GM19023 (cell line): ENCODE data around the gene MGAT1.
"Not testable (repeated sequence)": the region's sequence is repeated elsewhere in the genome, so short reads cannot be mapped to it uniquely, and the experiment has no call there.

Experiments
- ATAC-seq: cut with Tn5 transposase; IDR thresholded peaks from one replicate; pipeline ENCODE4 v1.9.1; 2021; ENCODE audit warnings: mild to moderate bottlenecking, moderate library complexity; ENCODE audit not compliant: unreplicated experiment

Gene MGAT1

GRCh38 chr5:180786531-180787398 lies 15.8 kb downstream of the MGAT1 start:
- ATAC-seq, result no peak

- no peak for ATAC-seq
Measured at GRCh38 chr5:180785794-180786221, 16.8 kb downstream of the MGAT1 start.

- ATAC-seq, result no peak
Measured at GRCh38 chr5:180785121-180785781, 17.4 kb downstream of the MGAT1 start.

GRCh38 chr5:180784497-180785097 lies 18.0 kb downstream of the MGAT1 start:
- ATAC-seq, result peak; percentile 69

GRCh38 chr5:180783340-180784052 lies 19.1 kb downstream of the MGAT1 start:
- ATAC-seq, result no peak

GRCh38 chr5:180782748-180783147 lies 19.9 kb downstream of the MGAT1 start:
- no peak for ATAC-seq

- not testable (repeated sequence) for ATAC-seq
Measured at GRCh38 chr5:180781900-180782326, 20.7 kb downstream of the MGAT1 start.

GRCh38 chr5:180779985-180780610 lies 22.5 kb downstream of the MGAT1 start:
- ATAC-seq, result no peak

- ATAC-seq, result no peak
Measured at GRCh38 chr5:180777475-180777874, 25.1 kb downstream of the MGAT1 start.

GRCh38 chr5:180776376-180776775 lies 26.2 kb downstream of the MGAT1 start:
- no peak for ATAC-seq

- ATAC-seq, result no peak
Measured at GRCh38 chr5:180775624-180776023, 27.0 kb downstream of the MGAT1 start.

- no peak for ATAC-seq
Measured at GRCh38 chr5:180771839-180772238, 30.8 kb downstream of the MGAT1 start.

- no peak for ATAC-seq
Measured at GRCh38 chr5:180769821-180770220, 32.8 kb downstream of the MGAT1 start.

- ATAC-seq, result no peak
Measured at GRCh38 chr5:180755601-180756000, 47.0 kb downstream of the MGAT1 start.

- no peak for ATAC-seq
Measured at GRCh38 chr5:180744253-180744652, 58.4 kb downstream of the MGAT1 start.

GRCh38 chr5:180742727-180743126 lies 59.9 kb downstream of the MGAT1 start:
- ATAC-seq, result no peak

GRCh38 chr5:180740953-180741352 lies 61.7 kb downstream of the MGAT1 start:
- ATAC-seq, result not testable (repeated sequence)

GRCh38 chr5:180739958-180740357 lies 62.6 kb downstream of the MGAT1 start, which contains the start of gene OR2Y1:
OR2Y1 (minus strand) TSS chr5:180740058; CDS start chr5:180740058, 0 bp downstream.
- ATAC-seq, result no peak

- ATAC-seq, result no peak
Measured at GRCh38 chr5:180739271-180739670, 63.3 kb downstream of the MGAT1 start.

- ATAC-seq, result no peak
Measured at GRCh38 chr5:180736536-180736935, 66.1 kb downstream of the MGAT1 start.
